ENCODE measurements around the gene EXOC6B.

Gene EXOC6B

GRCh38 chr2:72825257-72826155 lies at the start of gene EXOC6B:
TSS of gene EXOC6B (minus strand) at chr2:72826033.
- Histone ChIP-seq H3K79me2 (ENCODE audit: control insufficient read depth, insufficient read depth, low read length, unreplicated experiment) (peaks cover 21% of the 10 kb centered on the region), H3K36me3 (ENCODE audit: insufficient read depth, low read length) (peaks cover 3% of the 10 kb centered on the region; the same call in 1 of the 2 replicates), H3K4me1 (ENCODE audit: control insufficient read depth, insufficient read depth, low read length, unreplicated experiment) (peaks cover 25% of the 10 kb centered on the region), H3K27ac (ENCODE audit: low read depth, low read length) (peak within 1 kb of the TSS; percentile 28; the same call in 1 of the 2 replicates), H2AFZ (ENCODE audit: low read length, unreplicated experiment) (peak within 1 kb of the TSS; percentile 89), H3K27me3 (ENCODE audit: insufficient read depth, low read length) (no peaks in the 10 kb centered on the region), H3K4me3 (ENCODE audit: low read depth, low read length) (peak within 1 kb of the TSS; percentile 92)

- Histone ChIP-seq H3K27me3 (ENCODE audit: insufficient read depth, low read length) (peaks cover 79% of the 10 kb centered on the region), H3K27ac (ENCODE audit: low read depth, low read length) (no peak overlapping the region), H3K4me3 (ENCODE audit: low read depth, low read length) (no peak overlapping the region), H3K79me2 (ENCODE audit: control insufficient read depth, insufficient read depth, low read length, unreplicated experiment) (no peaks in the 10 kb centered on the region), H2AFZ (ENCODE audit: low read length, unreplicated experiment) (no peak overlapping the region), H3K4me1 (ENCODE audit: control insufficient read depth, insufficient read depth, low read length, unreplicated experiment) (no peaks in the 10 kb centered on the region), H3K36me3 (ENCODE audit: insufficient read depth, low read length) (no peaks in the 10 kb centered on the region; the same call in 1 of the 2 replicates)
Measured at GRCh38 chr2:72871880-72872279, 46.0 kb upstream of the EXOC6B start.

GRCh38 chr2:72871060-72871459 lies 45.2 kb upstream of the EXOC6B start:
- H3K4me3 ChIP-seq (ENCODE audit: low read depth, low read length): no peak overlapping the region
- H3K79me2 ChIP-seq (ENCODE audit: control insufficient read depth, insufficient read depth, low read length, unreplicated experiment): no peaks in the 10 kb centered on the region
- H2AFZ ChIP-seq (ENCODE audit: low read length, unreplicated experiment): no peak overlapping the region
- no peaks in the 10 kb centered on the region; the same call in 1 of the 2 replicates for H3K36me3 ChIP-seq (ENCODE audit: insufficient read depth, low read length)
- peaks cover 71% of the 10 kb centered on the region for H3K27me3 ChIP-seq (ENCODE audit: insufficient read depth, low read length)
- no peak overlapping the region for H3K27ac ChIP-seq (ENCODE audit: low read depth, low read length)
- H3K4me1 ChIP-seq (ENCODE audit: control insufficient read depth, insufficient read depth, low read length, unreplicated experiment): no peaks in the 10 kb centered on the region

- Histone ChIP-seq H3K4me3 (ENCODE audit: low read depth, low read length) (no peak overlapping the region), H3K36me3 (ENCODE audit: insufficient read depth, low read length) (no peaks in the 10 kb centered on the region), H3K4me1 (ENCODE audit: control insufficient read depth, insufficient read depth, low read length, unreplicated experiment) (peaks cover 7% of the 10 kb centered on the region), H3K79me2 (ENCODE audit: control insufficient read depth, insufficient read depth, low read length, unreplicated experiment) (no peaks in the 10 kb centered on the region), H3K27me3 (ENCODE audit: insufficient read depth, low read length) (peaks cover 17% of the 10 kb centered on the region), H2AFZ (ENCODE audit: low read length, unreplicated experiment) (no peak overlapping the region), H3K27ac (ENCODE audit: low read depth, low read length) (peak overlapping the region; percentile 7; the same call in 1 of the 2 replicates)
Measured at GRCh38 chr2:72864500-72864899, 38.7 kb upstream of the EXOC6B start.

GRCh38 chr2:72863046-72863445 lies 37.2 kb upstream of the EXOC6B start:
- Histone ChIP-seq H3K4me3 (ENCODE audit: low read depth, low read length) (peak overlapping the region; percentile 69), H3K79me2 (ENCODE audit: control insufficient read depth, insufficient read depth, low read length, unreplicated experiment) (no peaks in the 10 kb centered on the region), H3K4me1 (ENCODE audit: control insufficient read depth, insufficient read depth, low read length, unreplicated experiment) (peaks cover 7% of the 10 kb centered on the region), H3K27ac (ENCODE audit: low read depth, low read length) (no peak overlapping the region), H2AFZ (ENCODE audit: low read length, unreplicated experiment) (peak overlapping the region; percentile 59), H3K36me3 (ENCODE audit: insufficient read depth, low read length) (no peaks in the 10 kb centered on the region), H3K27me3 (ENCODE audit: insufficient read depth, low read length) (peaks cover 21% of the 10 kb centered on the region)

GRCh38 chr2:72862239-72862988 lies 36.6 kb upstream of the EXOC6B start:
- Histone ChIP-seq H2AFZ (ENCODE audit: low read length, unreplicated experiment) (peak overlapping the region; percentile 60), H3K36me3 (ENCODE audit: insufficient read depth, low read length) (no peaks in the 10 kb centered on the region), H3K4me1 (ENCODE audit: control insufficient read depth, insufficient read depth, low read length, unreplicated experiment) (peaks cover 7% of the 10 kb centered on the region), H3K4me3 (ENCODE audit: low read depth, low read length) (peak overlapping the region; percentile 69), H3K27ac (ENCODE audit: low read depth, low read length) (no peak overlapping the region), H3K79me2 (ENCODE audit: control insufficient read depth, insufficient read depth, low read length, unreplicated experiment) (no peaks in the 10 kb centered on the region), H3K27me3 (ENCODE audit: insufficient read depth, low read length) (peaks cover 28% of the 10 kb centered on the region)

- no peaks in the 10 kb centered on the region for H3K79me2 ChIP-seq (ENCODE audit: control insufficient read depth, insufficient read depth, low read length, unreplicated experiment)
- peaks cover 7% of the 10 kb centered on the region for H3K4me1 ChIP-seq (ENCODE audit: control insufficient read depth, insufficient read depth, low read length, unreplicated experiment)
- no peak overlapping the region for H3K4me3 ChIP-seq (ENCODE audit: low read depth, low read length)
- H3K27me3 ChIP-seq (ENCODE audit: insufficient read depth, low read length): peaks cover 53% of the 10 kb centered on the region
- no peak overlapping the region for H3K27ac ChIP-seq (ENCODE audit: low read depth, low read length)
- no peak overlapping the region for H2AFZ ChIP-seq (ENCODE audit: low read length, unreplicated experiment)
- H3K36me3 ChIP-seq (ENCODE audit: insufficient read depth, low read length): no peaks in the 10 kb centered on the region
Measured at GRCh38 chr2:72859831-72860262, 34.0 kb upstream of the EXOC6B start.

GRCh38 chr2:72851333-72851732 lies 25.5 kb upstream of the EXOC6B start:
- H2AFZ ChIP-seq (ENCODE audit: low read length, unreplicated experiment): no peak overlapping the region

GRCh38 chr2:72849138-72849462 lies 23.3 kb upstream of the EXOC6B start:
- H3K36me3 ChIP-seq (ENCODE audit: insufficient read depth, low read length): no peaks in the 10 kb centered on the region
- no peak overlapping the region for H2AFZ ChIP-seq (ENCODE audit: low read length, unreplicated experiment)
- H3K27ac ChIP-seq (ENCODE audit: low read depth, low read length): no peak overlapping the region
- peaks cover 62% of the 10 kb centered on the region for H3K27me3 ChIP-seq (ENCODE audit: insufficient read depth, low read length)
- no peaks in the 10 kb centered on the region for H3K79me2 ChIP-seq (ENCODE audit: control insufficient read depth, insufficient read depth, low read length, unreplicated experiment)
- no peaks in the 10 kb centered on the region for H3K4me1 ChIP-seq (ENCODE audit: control insufficient read depth, insufficient read depth, low read length, unreplicated experiment)
- H3K4me3 ChIP-seq (ENCODE audit: low read depth, low read length): no peak overlapping the region

More at GRCh38 chr2:72851333-72851732, 25.5 kb upstream of the EXOC6B start:
- H3K79me2 ChIP-seq (ENCODE audit: control insufficient read depth, insufficient read depth, low read length, unreplicated experiment): no peaks in the 10 kb centered on the region
- no peaks in the 10 kb centered on the region for H3K36me3 ChIP-seq (ENCODE audit: insufficient read depth, low read length)
- no peak overlapping the region for H3K4me3 ChIP-seq (ENCODE audit: low read depth, low read length)
- H3K27me3 ChIP-seq (ENCODE audit: insufficient read depth, low read length): peaks cover 81% of the 10 kb centered on the region
- H3K4me1 ChIP-seq (ENCODE audit: control insufficient read depth, insufficient read depth, low read length, unreplicated experiment): no peaks in the 10 kb centered on the region
- H3K27ac ChIP-seq (ENCODE audit: low read depth, low read length): no peak overlapping the region

GRCh38 chr2:72848436-72849137 lies 22.8 kb upstream of the EXOC6B start:
- Histone ChIP-seq H2AFZ (ENCODE audit: low read length, unreplicated experiment) (no peak overlapping the region), H3K27me3 (ENCODE audit: insufficient read depth, low read length) (peaks cover 58% of the 10 kb centered on the region)

More at GRCh38 chr2:72848436-72849137, 22.8 kb upstream of the EXOC6B start:
- H3K36me3 ChIP-seq (ENCODE audit: insufficient read depth, low read length): no peaks in the 10 kb centered on the region
- H3K4me3 ChIP-seq (ENCODE audit: low read depth, low read length): no peak overlapping the region
- H3K27ac ChIP-seq (ENCODE audit: low read depth, low read length): no peak overlapping the region
- H3K4me1 ChIP-seq (ENCODE audit: control insufficient read depth, insufficient read depth, low read length, unreplicated experiment): no peaks in the 10 kb centered on the region
- H3K79me2 ChIP-seq (ENCODE audit: control insufficient read depth, insufficient read depth, low read length, unreplicated experiment): no peaks in the 10 kb centered on the region
